HG03565 (cell line): ENCODE results near the gene PCK1.

ENCODE experiments used
- ATAC-seq: cut with Tn5 transposase; IDR thresholded peaks from one replicate; pipeline ENCODE4 v1.9.1; 2021; ENCODE audit warnings: mild to moderate bottlenecking, moderate library complexity; ENCODE audit not compliant: unreplicated experiment

PCK1 gene

GRCh38 chr20:57576002-57576401 is 15.1 kb downstream of the PCK1 start:
- ATAC-seq = no peak

GRCh38 chr20:57576617-57577550 is 16.0 kb downstream of the PCK1 start:
- no peak for ATAC-seq

GRCh38 chr20:57577679-57578475 is 17.0 kb downstream of the PCK1 start:
- ATAC-seq = no peak

GRCh38 chr20:57578476-57579165 is 17.7 kb downstream of the PCK1 start:
- ATAC-seq = no peak

- ATAC-seq = no peak
Observed at GRCh38 chr20:57579331-57579897, 18.5 kb downstream of the PCK1 start.

GRCh38 chr20:57579898-57580447 is 19.1 kb downstream of the PCK1 start:
- no peak for ATAC-seq

GRCh38 chr20:57580478-57581201 is 19.7 kb downstream of the PCK1 start:
- no peak for ATAC-seq

GRCh38 chr20:57581202-57582028 is 20.5 kb downstream of the PCK1 start:
- no peak for ATAC-seq

GRCh38 chr20:57582029-57582378 is 21.1 kb downstream of the PCK1 start:
- no peak for ATAC-seq

GRCh38 chr20:57582432-57583288 is 21.8 kb downstream of the PCK1 start:
- no peak for ATAC-seq

GRCh38 chr20:57583289-57584257 is 22.7 kb downstream of the PCK1 start:
- no peak for ATAC-seq

- ATAC-seq = no peak
Observed at GRCh38 chr20:57584768-57585461, 24.0 kb downstream of the PCK1 start.

GRCh38 chr20:57585466-57586213 is 24.7 kb downstream of the PCK1 start:
- no peak for ATAC-seq

- no peak for ATAC-seq
Observed at GRCh38 chr20:57586370-57586793, 25.5 kb downstream of the PCK1 start.

GRCh38 chr20:57586943-57587277 is 26.0 kb downstream of the PCK1 start:
- no peak for ATAC-seq
